22Rv1 (cell line): ENCODE results near the gene NQO2.
A peak's percentile ranks its signal among the peaks of the same experiment; 100 is the strongest.
"Not testable (repeated sequence)": the region's sequence is repeated elsewhere in the genome, so short reads cannot be mapped to it uniquely, and the experiment has no call there.

Experiments used
- H3K27ac ChIP-seq: fragments of 450-650 bp; 2 replicates; pipeline ENCODE4 v1.5.1; 2017
- ZFX ChIP-seq: fragments of 450-650 bp; IDR thresholded peaks from 2 replicates; pipeline ENCODE4 v1.6.1; 2017; ENCODE audit warnings: antibody characterized with exemption, borderline replicate concordance
- TF ChIP-seq, protein P1 (sequence below): fragments of 450-650 bp; IDR thresholded peaks from 2 replicates; pipeline ENCODE4 v1.5.1; 2017; ENCODE audit warnings: mild to moderate bottlenecking

The NQO2 gene

DNA sequence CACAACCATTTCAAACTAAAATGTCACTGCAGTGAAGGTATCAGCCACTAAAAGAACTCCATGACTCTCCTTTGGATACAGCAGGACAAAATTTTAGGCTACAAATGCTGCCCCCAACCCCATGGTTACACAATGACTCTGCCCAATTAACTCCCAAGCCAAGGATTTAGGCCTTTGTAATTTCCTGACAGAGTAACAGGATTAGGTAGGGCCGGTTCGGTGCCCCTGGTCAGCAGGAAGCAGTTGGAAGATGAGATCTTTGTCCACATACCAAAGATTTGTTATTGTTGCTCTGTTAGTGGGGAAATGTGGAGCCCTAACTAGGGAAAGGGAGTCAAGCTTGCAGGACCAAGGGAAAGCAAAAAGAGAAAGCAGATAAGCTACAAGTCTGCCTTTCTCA, 41.9 kb downstream of the NQO2 start:
- H3K27ac ChIP-seq = no peak overlapping the region
- TF ChIP-seq, protein P1, sequence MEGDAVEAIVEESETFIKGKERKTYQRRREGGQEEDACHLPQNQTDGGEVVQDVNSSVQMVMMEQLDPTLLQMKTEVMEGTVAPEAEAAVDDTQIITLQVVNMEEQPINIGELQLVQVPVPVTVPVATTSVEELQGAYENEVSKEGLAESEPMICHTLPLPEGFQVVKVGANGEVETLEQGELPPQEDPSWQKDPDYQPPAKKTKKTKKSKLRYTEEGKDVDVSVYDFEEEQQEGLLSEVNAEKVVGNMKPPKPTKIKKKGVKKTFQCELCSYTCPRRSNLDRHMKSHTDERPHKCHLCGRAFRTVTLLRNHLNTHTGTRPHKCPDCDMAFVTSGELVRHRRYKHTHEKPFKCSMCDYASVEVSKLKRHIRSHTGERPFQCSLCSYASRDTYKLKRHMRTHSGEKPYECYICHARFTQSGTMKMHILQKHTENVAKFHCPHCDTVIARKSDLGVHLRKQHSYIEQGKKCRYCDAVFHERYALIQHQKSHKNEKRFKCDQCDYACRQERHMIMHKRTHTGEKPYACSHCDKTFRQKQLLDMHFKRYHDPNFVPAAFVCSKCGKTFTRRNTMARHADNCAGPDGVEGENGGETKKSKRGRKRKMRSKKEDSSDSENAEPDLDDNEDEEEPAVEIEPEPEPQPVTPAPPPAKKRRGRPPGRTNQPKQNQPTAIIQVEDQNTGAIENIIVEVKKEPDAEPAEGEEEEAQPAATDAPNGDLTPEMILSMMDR = no peak
- TF ChIP-seq ZFX = no peak

DNA sequence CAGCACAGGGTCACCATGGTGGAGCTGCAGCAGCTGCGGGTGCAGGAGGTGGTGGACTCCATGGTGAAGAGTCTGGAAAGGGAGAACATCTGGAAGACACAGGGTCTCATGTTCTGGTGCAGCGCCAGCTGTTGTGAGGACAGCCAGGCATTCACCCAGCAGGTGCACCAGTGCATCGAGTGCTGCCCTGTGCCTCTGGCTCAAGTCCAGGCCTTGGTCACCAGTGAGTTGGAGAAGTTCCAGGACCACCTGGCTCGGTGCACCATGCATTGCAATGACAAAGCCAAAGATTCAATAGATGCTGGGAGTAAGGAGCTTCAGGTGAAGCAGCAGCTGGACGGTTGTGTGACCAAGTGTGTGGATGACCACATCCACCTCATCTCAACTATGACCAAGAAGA, 45.7 kb downstream of the NQO2 start:
- TF ChIP-seq ZFX = no peak
- TF ChIP-seq, protein P1 = no peak
- no peak overlapping the region for H3K27ac ChIP-seq

DNA sequence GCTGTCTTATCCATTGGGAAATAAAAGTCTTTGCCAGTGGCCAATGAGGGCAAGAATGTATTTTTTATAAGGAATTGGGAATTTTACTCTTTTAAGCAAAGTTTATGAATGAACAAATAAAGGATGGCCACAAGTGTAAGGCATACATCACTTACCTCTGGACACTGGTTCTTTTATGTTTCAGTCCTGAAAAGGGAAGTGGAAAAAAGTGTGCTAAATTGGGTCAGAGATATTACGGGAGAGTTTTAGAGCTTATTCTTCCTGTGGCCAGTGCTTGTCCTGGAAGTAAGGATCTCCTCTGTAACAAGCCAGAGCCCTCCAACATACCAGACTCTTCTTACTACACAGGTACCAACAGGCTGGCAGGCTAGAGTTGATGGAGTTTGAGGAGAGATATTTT, 46.1 kb downstream of the NQO2 start:
- TF ChIP-seq, protein P1 = no peak
- TF ChIP-seq ZFX = no peak
- H3K27ac ChIP-seq = no peak overlapping the region

DNA sequence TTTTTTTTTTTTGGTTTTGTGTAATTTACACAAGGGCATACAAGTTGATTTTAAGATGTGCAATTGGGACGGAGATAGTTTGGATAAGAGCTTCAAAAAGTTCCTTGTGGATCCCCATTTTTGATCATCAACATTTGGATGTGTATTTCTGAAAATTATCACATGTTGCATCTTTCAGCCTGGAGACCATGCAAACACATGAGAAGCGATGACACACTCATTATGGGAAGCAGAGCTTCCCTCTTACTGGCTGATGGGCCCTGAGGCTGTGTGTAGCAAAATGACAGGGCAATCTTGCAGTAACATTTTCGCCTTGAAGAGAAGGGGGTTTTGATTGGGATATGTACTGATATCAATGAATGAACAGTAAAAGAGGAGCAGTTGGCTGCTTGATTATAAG, 46.6 kb downstream of the NQO2 start:
- H3K27ac ChIP-seq = no peak overlapping the region
- TF ChIP-seq, protein P1 = no peak
- no peak for TF ChIP-seq ZFX

DNA sequence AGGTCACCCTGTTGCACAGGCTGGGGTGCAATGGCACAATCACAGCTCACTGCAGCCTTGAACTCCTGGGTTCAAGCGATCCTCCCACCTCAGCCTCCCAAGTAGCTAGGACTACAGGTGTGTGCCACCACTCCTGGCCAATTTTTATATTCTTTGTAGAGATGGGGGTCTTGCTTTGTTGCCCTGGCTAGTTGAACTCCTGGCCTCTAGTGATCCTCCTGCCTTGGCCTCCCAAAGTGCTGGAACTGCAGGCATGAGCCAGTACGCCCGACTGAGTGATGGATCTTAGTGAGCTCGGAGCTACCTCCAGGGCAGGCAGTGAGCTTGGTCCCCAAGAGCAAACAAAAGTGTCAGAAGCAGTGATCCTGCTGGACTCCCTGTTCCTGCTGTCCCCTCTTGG, 48.3 kb downstream of the NQO2 start:
- H3K27ac ChIP-seq = not testable (repeated sequence)

DNA sequence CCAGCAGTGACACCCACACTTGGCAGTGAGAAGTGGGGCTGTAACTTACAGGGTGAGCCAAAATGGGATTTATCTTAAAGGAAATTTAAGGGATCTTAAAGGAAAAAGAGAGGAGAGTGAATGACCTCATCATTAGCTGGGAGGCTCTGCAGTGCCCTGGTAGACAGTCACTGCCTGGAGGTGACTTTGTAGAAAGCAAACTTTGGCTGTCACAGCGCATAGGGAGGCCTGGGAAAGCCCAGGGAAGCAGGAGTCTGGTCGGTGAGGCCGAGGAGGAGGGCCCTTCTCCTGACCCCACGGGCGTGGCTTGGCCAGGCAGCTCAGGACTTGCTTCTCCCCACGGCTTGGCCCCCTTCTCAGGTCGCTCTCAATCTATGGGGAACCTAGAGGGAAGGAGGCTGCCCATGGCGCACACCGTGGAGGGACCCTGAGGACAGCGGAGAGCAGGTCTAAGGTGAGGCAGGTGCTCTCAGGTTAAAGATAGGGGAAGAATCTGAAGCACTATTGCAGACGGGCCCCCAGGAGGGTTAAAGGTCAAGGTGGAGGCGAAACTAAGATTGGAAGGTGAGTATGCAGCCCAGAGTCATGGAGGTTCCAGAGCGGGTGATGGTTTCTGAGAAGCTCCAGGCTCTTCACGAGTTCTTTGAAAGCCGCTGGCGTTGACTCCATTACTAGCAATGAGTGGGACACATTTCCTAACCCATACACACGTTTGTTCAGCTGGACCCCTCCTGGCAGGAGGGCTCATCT, 53.0 kb downstream of the NQO2 start:
- TF ChIP-seq ZFX = no peak
- TF ChIP-seq, protein P1 = no peak
- H3K27ac ChIP-seq = 0 out of 2 replicates have a peak overlapping the region, but pooled peaks have one; percentile 90

DNA sequence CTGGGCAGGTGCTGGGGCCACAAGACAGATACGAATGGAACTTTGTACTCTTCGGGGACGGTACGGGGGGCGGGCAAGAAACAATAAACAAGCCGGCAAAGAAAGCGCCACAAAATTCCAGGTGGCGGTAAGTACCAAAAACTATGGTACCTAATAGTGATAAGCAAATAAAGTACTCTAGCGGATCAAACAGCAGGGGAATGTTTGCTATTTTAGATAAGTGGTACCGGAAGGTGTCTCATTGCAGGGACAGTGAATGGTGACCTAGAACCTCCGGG, 53.5 kb downstream of the NQO2 start:
- H3K27ac ChIP-seq = peak overlapping the region; percentile 90
- no peak for TF ChIP-seq ZFX
- TF ChIP-seq, protein P1 = no peak

DNA sequence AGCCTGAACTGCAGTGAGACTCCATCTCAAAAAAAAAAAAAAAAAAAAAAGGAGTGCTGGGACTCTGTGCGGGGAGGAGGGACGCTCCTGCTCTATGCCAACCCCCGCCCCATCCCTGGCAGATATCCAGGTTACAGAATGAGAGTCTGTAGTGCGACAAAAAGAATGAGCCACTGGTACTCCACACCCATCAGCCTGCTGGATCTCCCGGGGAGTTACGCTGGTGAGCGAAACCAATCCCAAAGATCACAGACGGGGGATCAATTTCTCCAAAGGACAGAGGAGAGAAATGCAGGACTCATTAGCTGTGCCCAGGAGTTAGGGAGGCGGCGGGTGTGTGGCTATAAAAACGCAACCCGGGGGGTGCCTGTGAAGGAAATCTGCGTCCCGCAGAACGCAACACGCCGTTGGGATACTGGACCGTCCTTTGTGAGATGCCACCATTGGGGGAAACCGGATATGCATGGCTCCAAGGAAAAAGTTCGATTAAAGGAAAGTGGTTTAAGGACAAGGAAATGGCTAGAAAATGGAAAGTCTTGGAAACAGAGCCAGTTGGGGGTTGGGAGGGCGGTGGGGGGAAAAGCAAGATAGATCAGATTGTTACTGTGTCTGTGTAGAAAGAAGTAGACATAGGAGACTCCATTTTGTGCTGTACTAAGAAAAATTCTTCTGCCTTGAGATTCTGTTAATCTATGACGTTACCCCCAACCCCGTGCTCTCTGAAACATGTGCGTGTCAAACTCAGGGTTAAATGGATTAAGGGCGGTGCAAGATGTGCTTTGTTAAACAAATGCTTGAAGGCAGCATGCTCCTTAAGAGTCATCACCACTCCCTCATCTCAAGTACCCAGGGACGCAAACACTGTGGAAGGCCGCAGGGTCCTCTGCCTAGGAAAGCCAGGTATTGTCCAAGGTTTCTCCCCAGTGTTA, 54.8 kb downstream of the NQO2 start:
- peak overlapping the region; percentile 90 for H3K27ac ChIP-seq

DNA sequence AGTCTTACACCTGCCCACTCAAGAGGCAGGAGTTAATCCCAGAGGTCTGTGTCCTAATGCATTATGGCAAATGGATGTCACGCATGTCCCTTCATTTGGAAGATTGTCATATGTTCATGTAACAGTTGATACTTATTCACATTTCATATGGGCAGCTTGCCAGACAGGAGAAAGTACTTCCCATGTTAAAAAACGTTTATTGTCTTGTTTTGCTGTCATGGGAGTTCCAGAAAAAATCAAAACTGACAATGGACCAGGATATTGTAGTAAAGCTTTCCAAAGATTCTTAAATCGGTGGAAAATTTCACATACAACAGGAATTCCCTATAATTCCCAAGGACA, 55.4 kb downstream of the NQO2 start:
- peak overlapping the region; percentile 90 for H3K27ac ChIP-seq
